Upper lobe of right lung (tissue), 1 donor: Measurements from ENCODE around the gene ITGA8. TPM values are rescaled to one million over a fixed set of nuclear protein-coding genes. Genes with fewer than 3 reads are reported as not detected.

Source experiments
- ATAC-seq: fragments of 200-7000 bp; cut with Tn5 transposase; one replicate; pipeline ENCODE4 v1.9.1; 2020; ENCODE audit warnings: mild to moderate bottlenecking, moderate library complexity
- DNase-seq: peaks from one replicate; pipeline ENCODE4 v3.0.0-alpha.2; 2020
- H3K27ac ChIP-seq: fragments of 200-600 bp; one replicate; pipeline ENCODE4 v1.8.0; 2022
- H3K27me3 ChIP-seq: fragments of 200-600 bp; one replicate; pipeline ENCODE4 v1.8.0; 2022; ENCODE audit warnings: mild to moderate bottlenecking
- H3K36me3 ChIP-seq: fragments of 200-600 bp; one replicate; pipeline ENCODE4 v1.8.0; 2022
- H3K4me1 ChIP-seq: fragments of 200-600 bp; one replicate; pipeline ENCODE4 v1.8.0; 2022
- H3K4me3 ChIP-seq: fragments of 200-600 bp; one replicate; pipeline ENCODE4 v1.8.0; 2022; ENCODE audit warnings: mild to moderate bottlenecking
- H3K9me3 ChIP-seq: fragments of 200-600 bp; one replicate; pipeline ENCODE4 v1.8.0; 2022
- CTCF ChIP-seq: fragments of 200-600 bp; IDR thresholded peaks from one replicate; pipeline ENCODE4 v1.8.0; 2022; ENCODE audit warnings: antibody characterized with exemption
- intact Hi-C: fragments of 100-400 bp; cut with DNase I; formaldehyde crosslinking; loops from one replicate; pipeline ENCODE4 v1.11.0; 2022
- total RNA-seq: library from RNA; stranded (reverse); fragmentation: NEBNext Ultra II Directional; extraction: Animal tissue kit (Norgen Biotek cat#: 25700); gene quantifications from one replicate; pipeline ENCODE4 v1.2.1, GENCODE V29; 2021
- donor health status: DM: no; HTN: yes; CAD: no; lungs with severe emphysema.

Gene ITGA8
- total RNA-seq, 1 donor from 2014 or later: 33.9 TPM

GRCh38 chr10:15550950-15551349 lies 168.8 kb downstream of the ITGA8 start:
- no peak for DNase-seq
- no peak for ATAC-seq
- intact Hi-C loops: no loop called here
- TF ChIP-seq CTCF: no peak
- Histone ChIP-seq H3K27ac (no peak overlapping the region), H3K9me3 (no peaks in the 10 kb centered on the region), H3K27me3 (no peaks in the 10 kb centered on the region), H3K4me1 (no peaks in the 10 kb centered on the region), H3K4me3 (no peak overlapping the region), H3K36me3 (no peaks in the 10 kb centered on the region)

- DNase-seq (no peak), ATAC-seq (no peak)
- H3K9me3 ChIP-seq: no peaks in the 10 kb centered on the region
- no peaks in the 10 kb centered on the region for H3K36me3 ChIP-seq
- no peak overlapping the region for H3K4me3 ChIP-seq
- no peaks in the 10 kb centered on the region for H3K27me3 ChIP-seq
- H3K4me1 ChIP-seq: no peaks in the 10 kb centered on the region
- intact Hi-C loops: no loop called here
- H3K27ac ChIP-seq: no peak overlapping the region
- no peak for TF ChIP-seq CTCF
Measured at GRCh38 chr10:15548331-15548730, 171.4 kb downstream of the ITGA8 start.

DNA sequence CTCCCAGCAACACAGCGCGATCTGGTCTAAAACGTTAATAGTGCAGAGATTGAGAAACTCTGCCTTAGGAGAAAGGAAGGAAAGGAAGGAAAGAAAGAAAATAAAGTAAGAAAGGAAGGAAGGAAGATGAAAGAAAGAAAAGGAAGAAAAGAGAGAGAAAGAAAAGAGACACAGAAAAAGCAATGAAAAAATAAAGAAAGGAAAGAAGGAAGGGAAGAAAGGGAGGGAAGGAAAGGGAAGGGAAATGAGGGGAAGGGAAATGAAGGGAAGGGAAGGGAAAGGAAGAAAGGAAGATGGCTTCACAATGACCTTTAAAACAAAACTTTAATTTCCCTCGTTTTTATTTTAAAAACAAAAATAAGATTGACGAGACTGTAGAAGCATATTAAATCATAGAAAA lies 173.1 kb downstream of the ITGA8 start:
- no peaks in the 10 kb centered on the region for H3K9me3 ChIP-seq
- intact Hi-C loops: no loop called here
- DNase-seq: no peak
- no peaks in the 10 kb centered on the region for H3K36me3 ChIP-seq
- TF ChIP-seq CTCF: no peak
- H3K27ac ChIP-seq: no peak overlapping the region
- no peaks in the 10 kb centered on the region for H3K27me3 ChIP-seq
- no peak for ATAC-seq
- H3K4me3 ChIP-seq: no peak overlapping the region
- H3K4me1 ChIP-seq: no peaks in the 10 kb centered on the region

GRCh38 chr10:15545884-15546283 lies 173.8 kb downstream of the ITGA8 start:
- no peak for DNase-seq
- Histone ChIP-seq H3K9me3 (no peaks in the 10 kb centered on the region), H3K36me3 (no peaks in the 10 kb centered on the region), H3K27me3 (no peaks in the 10 kb centered on the region), H3K4me3 (no peak overlapping the region), H3K4me1 (no peaks in the 10 kb centered on the region), H3K27ac (no peak overlapping the region)
- no peak for ATAC-seq
- no peak for TF ChIP-seq CTCF
- intact Hi-C loops: no loop called here

GRCh38 chr10:15545266-15545665 lies 174.5 kb downstream of the ITGA8 start:
- TF ChIP-seq CTCF: no peak
- Histone ChIP-seq H3K4me3 (no peak overlapping the region), H3K27me3 (no peaks in the 10 kb centered on the region), H3K4me1 (no peaks in the 10 kb centered on the region), H3K9me3 (no peaks in the 10 kb centered on the region), H3K36me3 (no peaks in the 10 kb centered on the region), H3K27ac (no peak overlapping the region)
- intact Hi-C loops: no loop called here
- no peak for ATAC-seq
- no peak for DNase-seq

GRCh38 chr10:15543994-15544393 lies 175.7 kb downstream of the ITGA8 start:
- no peaks in the 10 kb centered on the region for H3K9me3 ChIP-seq
- no peaks in the 10 kb centered on the region for H3K27me3 ChIP-seq
- no peak overlapping the region for H3K27ac ChIP-seq
- no peaks in the 10 kb centered on the region for H3K36me3 ChIP-seq
- intact Hi-C loops: no loop called here
- H3K4me3 ChIP-seq: no peak overlapping the region
- DNase-seq (no peak), ATAC-seq (no peak)
- TF ChIP-seq CTCF: no peak
- H3K4me1 ChIP-seq: no peaks in the 10 kb centered on the region
